LNCAP (cell line): ENCODE data around the gene TOMM70.

Experiments used
- TF ChIP-seq, protein P1 (sequence below): fragments of 450-650 bp; IDR thresholded peaks from 2 replicates; pipeline ENCODE4 v1.5.1; 2017; ENCODE audit warnings: mild to moderate bottlenecking

Gene TOMM70

DNA sequence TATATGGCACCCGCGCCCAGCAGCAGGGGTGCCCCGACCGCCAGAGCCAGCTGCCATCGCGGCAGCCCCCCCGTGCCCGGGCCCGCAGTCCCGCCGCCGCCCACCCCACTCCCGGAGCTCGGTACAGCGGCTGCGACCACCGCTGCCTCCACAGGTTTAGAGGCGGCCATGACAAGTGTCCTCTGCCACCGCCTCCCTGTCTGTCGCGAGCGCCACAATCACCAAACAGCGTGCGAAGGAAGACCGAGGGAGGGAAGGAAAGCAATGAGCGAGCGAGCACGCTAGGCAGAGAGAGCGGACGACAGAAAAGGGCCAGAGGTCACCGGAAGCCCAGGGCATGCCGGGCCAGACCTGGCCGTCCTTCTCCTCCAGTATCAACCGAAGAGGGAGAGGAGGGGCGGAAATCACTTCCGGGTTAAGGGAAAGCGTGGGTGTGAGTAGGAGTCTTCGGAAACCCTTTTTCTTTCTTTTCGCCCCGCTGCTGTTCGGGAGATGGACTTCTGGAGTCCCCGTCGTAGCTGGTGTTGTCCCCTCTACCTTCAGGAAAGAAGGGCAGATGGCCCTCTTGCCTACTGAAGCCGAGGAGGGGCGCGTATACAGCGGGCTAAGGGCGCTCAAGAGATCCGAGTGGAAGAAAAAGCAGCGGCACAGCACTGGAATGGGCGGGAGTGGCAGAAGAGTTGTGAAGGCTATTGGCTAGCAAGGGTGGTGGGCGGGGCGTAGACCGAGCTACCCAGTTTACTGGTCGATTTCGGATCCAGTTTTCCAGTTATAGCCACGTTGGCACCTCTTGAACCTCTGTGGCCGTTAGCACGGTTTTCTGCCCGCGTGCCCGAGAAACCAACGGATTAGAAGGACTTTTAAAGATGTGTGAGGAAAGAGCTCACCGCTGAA, at the start of gene TOMM70, which contains the start of gene LNP1:
TOMM70 (minus strand) TSS at position 310 of the 894 bp plus-strand sequence; CDS start at position 170, 140 bp downstream.
LNP1 (plus strand) TSS at position 760 of the 894 bp plus-strand sequence. CDS start 28,191 bp downstream, outside the sequence.
- TF ChIP-seq, protein P1, sequence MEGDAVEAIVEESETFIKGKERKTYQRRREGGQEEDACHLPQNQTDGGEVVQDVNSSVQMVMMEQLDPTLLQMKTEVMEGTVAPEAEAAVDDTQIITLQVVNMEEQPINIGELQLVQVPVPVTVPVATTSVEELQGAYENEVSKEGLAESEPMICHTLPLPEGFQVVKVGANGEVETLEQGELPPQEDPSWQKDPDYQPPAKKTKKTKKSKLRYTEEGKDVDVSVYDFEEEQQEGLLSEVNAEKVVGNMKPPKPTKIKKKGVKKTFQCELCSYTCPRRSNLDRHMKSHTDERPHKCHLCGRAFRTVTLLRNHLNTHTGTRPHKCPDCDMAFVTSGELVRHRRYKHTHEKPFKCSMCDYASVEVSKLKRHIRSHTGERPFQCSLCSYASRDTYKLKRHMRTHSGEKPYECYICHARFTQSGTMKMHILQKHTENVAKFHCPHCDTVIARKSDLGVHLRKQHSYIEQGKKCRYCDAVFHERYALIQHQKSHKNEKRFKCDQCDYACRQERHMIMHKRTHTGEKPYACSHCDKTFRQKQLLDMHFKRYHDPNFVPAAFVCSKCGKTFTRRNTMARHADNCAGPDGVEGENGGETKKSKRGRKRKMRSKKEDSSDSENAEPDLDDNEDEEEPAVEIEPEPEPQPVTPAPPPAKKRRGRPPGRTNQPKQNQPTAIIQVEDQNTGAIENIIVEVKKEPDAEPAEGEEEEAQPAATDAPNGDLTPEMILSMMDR = no peak

DNA sequence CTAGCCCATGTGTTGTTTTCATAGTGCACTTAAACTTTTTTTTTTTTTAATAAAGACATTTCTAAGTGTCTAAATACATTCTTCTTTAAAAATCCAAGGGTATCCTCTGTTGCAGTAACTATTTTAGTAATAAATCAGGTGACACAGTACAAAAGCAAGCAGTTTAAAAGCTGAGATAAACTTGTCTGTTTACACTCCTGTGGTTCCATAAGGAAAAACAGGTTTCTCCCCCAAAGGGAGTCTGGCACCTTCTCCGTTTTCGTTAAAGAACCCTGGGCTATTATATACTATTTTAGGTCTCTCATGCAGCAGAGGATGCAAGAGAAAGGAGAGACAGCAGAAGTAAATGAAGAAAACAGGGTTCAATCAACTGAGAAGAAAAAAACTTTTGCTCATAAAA, 48.3 kb upstream of the TOMM70 start:
- TF ChIP-seq, protein P1 = no peak

DNA sequence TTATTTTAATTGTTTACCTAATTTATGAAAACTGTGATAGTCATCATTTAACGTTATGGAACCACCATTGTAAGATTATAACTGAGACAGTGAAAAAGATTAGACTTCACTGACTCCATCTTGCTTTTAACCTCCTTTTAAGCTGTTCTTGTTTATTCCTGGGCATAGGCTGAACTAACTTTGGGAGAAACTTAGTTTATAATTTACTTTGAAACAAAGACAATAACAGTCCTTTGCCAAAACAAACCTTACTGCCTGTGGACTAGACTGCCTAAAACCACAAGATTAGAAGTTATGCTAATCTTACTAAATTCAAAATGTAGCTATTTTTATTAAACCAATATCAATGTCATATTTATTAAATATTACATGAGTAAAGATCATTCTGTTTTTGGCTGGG, 47.2 kb upstream of the TOMM70 start:
- TF ChIP-seq, protein P1 = no peak

DNA sequence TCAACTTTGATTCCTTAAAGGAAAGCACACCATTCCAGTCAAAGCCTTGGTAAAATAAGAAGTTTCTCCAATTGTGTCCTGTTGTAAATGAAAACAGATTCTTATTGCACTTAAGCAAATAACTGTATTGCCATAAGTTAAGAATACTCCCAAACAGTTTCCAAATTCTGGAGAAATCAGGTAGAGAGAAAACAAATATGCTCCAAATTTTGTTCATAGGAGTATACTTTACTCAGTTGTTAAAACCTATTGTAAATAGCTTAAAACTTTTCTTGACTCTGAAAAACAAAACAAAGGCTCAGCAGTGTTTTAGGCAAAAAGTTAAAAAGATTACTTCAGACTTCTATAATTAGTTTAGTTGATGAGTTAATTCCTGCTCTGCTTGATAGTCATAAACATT, 42.8 kb upstream of the TOMM70 start:
- TF ChIP-seq, protein P1 = no peak

DNA sequence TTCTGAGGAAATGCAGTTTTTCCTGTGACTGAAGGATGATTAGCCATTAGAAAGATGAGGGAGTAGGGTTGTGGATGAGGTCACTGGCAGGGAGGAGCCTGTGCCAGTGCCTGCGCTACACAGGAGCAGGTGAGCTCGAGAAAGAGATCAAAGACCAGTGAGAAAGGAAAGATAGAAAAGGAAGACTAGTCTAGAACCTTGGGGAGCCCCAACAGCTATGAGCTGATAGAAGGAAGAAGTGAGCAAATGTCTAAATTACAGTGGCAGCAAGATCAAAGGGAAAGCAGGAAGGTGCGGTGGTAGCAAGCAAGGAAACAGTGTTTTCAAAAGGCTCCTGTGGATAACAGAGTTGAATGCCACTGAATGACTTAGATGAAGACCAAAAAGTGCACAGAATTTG, 40.0 kb upstream of the TOMM70 start:
- TF ChIP-seq, protein P1 = no peak

DNA sequence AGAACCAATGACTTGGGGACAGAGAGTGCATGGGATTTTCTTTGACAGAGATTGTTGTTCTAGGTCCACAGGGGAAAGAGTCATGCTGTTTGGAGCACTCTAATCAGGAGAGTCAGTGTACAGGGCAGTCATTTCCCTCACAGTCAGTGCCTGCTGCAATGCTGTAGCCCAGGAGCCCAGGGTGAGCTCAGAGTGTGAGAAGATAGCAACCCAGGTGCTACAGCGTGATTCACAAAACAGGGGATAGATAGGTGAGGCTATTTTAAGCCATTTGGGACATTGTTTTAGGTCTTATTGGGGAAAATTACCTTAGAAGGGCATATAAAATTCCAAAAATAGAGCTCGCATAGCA, 37.7 kb upstream of the TOMM70 start:
- TF ChIP-seq, protein P1 = no peak

DNA sequence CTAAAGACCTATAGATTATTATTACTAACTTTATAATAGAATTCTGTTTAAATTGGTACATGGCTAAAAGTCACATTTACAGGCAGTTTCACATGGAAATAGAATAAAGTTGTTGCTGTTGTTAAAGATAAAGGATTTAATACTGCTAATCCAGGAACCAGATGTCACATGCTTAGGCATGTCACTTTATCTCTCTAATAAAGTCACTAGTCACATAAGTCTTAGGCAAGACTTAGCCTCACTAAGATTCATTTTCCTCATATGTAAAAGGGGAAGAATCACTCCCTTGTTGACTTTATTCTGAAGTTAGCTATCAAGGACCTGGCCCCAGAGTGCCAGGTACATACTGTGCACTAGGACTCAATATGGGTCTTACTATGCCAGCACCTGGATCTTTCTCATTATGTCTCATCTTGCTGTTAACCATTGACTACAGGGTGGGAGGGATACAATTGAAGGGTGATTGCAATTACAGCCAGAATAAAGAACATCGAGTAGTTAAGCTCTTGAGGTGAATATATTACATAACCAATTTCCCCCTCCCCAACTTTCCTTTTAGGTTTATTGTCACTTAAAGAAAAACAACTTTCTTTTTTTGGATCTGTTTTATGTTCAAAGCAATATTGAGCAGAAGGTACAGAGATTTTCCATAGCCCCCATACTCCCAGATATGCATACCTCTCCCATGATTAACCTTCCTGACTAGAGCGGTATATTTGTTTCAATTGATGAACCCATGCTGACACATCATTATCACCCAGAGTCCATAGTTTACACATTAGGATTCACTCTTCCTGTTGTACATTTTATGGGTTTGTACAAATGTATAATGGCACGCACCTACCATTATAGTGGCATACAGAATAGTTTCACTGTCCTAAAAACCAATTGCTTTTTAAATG, 37.1 kb upstream of the TOMM70 start:
- TF ChIP-seq, protein P1 = no peak
